AG09309 (cell line): Measurements from ENCODE around the gene MSH4.

Source experiments
- DNase-seq: peaks from one replicate; pipeline ENCODE4 v3.0.0-alpha.2; 2010; ENCODE audit warnings: low read depth
- H3K4me3 ChIP-seq: 2 replicates; pipeline ENCODE4 v1.5.1; 2011; ENCODE audit warnings: mild to moderate bottlenecking, low read depth, low read length, moderate library complexity; ENCODE audit not compliant: control insufficient read depth
- CTCF ChIP-seq: IDR thresholded peaks from 2 replicates; pipeline ENCODE4 v1.5.1; 2011; ENCODE audit warnings: mild to moderate bottlenecking, low read depth, low read length, inconsistent platforms; ENCODE audit not compliant: insufficient read depth, control insufficient read depth; ENCODE audit errors: missing control alignments

Gene MSH4

GRCh38 chr1:75787524-75787923, 9.2 kb upstream of the MSH4 start:
- H3K4me3 ChIP-seq: peak overlapping the region; percentile 86
- DNase-seq: no peak
- TF ChIP-seq CTCF: no peak

- no peak overlapping the region for H3K4me3 ChIP-seq
- TF ChIP-seq CTCF: no peak
- no peak for DNase-seq
These were observed 6.7 kb upstream of the MSH4 start for GRCh38 chr1:75789988-75790387.

GRCh38 chr1:75791022-75791421, 5.7 kb upstream of the MSH4 start:
- no peak for DNase-seq
- H3K4me3 ChIP-seq: no peak overlapping the region
- TF ChIP-seq CTCF: no peak

GRCh38 chr1:75792091-75792490, 4.6 kb upstream of the MSH4 start:
- DNase-seq: no peak
- TF ChIP-seq CTCF: no peak
- no peak overlapping the region for H3K4me3 ChIP-seq

- H3K4me3 ChIP-seq: no peak overlapping the region
- no peak for DNase-seq
- no peak for TF ChIP-seq CTCF
These were observed 2.3 kb upstream of the MSH4 start for GRCh38 chr1:75794382-75794781.

- no peak for DNase-seq
- H3K4me3 ChIP-seq: no peak overlapping the region
- TF ChIP-seq CTCF: no peak
These were observed 934 bp upstream of the MSH4 start for GRCh38 chr1:75795703-75796193.

- no peak overlapping the region for H3K4me3 ChIP-seq
- TF ChIP-seq CTCF: no peak
- DNase-seq: no peak
These were observed 549 bp downstream of the MSH4 start for GRCh38 chr1:75797273-75797588.
